Endothelial cell of umbilical vein (primary cell): Measurements from ENCODE around the gene GLDN. TPM values are rescaled to one million over a fixed set of nuclear protein-coding genes. Genes with fewer than 3 reads are reported as not detected.

Experiments used
- BruUV-seq: library from RNA; stranded (reverse); fragments of 400-500 nt; replicated peaks from 2 replicates; lab custom pipeline; 2021; lab: Mats Ljungman, UMichigan
- CTCF ChIA-PET: fragments of 300-600, 350-600 bp; sonication (Branson Sonifier 250); formaldehyde crosslinking; loops from one replicate; lab custom pipeline; 2021; ENCODE audit warnings: antibody characterized with exemption, inconsistent platforms; lab: Charles Lee
- POLR2A ChIA-PET: fragments of 300-600, 350-600 bp; sonication (Branson Sonifier 250); formaldehyde crosslinking; loops from one replicate; lab custom pipeline; 2021; ENCODE audit warnings: antibody characterized with exemption, inconsistent platforms; lab: Charles Lee
- DNase-seq: peaks from one replicate; pipeline ENCODE4 v3.0.0-alpha.2; 2011; ENCODE audit warnings: low read depth, low spot score
- FAIRE-seq: peaks from 2 replicates; lab custom pipeline; 2011; peaks lifted over from hg19 to GRCh38; lab: Jason Lieb, UNC
- H2AFZ ChIP-seq: 2 replicates; pipeline ENCODE4 v1.6.0; 2012; ENCODE audit warnings: low read depth, low read length, control low read depth, inconsistent platforms
- H3K27ac ChIP-seq: 2 replicates; pipeline ENCODE4 v1.5.1; 2011; ENCODE audit warnings: low read depth, mild to moderate bottlenecking, control low read depth, low read length, moderate library complexity; ENCODE audit not compliant: insufficient read depth
- H3K27me3 ChIP-seq, 2 experiments: 2 replicates each; pipeline versions ENCODE4 v1.6.0 to v1.6.1; 2011; ENCODE audit warnings: low read length in 2 of 2, mixed read lengths in 1 of 2; ENCODE audit not compliant: control insufficient read depth in 2 of 2, insufficient read depth in 2 of 2
- H3K36me3 ChIP-seq, 2 experiments: 2 replicates in 1 of 2; 3 replicates in 1 of 2; pipeline ENCODE4 v1.5.1; 2011; ENCODE audit warnings: low read length in 2 of 2, mild to moderate bottlenecking in 1 of 2, moderate library complexity in 1 of 2; ENCODE audit not compliant: control insufficient read depth in 2 of 2, insufficient read depth in 2 of 2; ENCODE audit errors: extremely low read depth in 1 of 2
- H3K4me1 ChIP-seq: 3 replicates; pipeline ENCODE4 v1.5.1; 2011; ENCODE audit warnings: mild to moderate bottlenecking, low read length; ENCODE audit not compliant: control insufficient read depth, insufficient read depth; ENCODE audit errors: extremely low read depth
- H3K4me2 ChIP-seq: 2 replicates; pipeline ENCODE4 v1.6.1; 2011; ENCODE audit warnings: low read length, control low read depth, mixed read lengths; ENCODE audit not compliant: insufficient read depth
- H3K4me3 ChIP-seq, 3 experiments: fragments of 200-600 bp in 1 of 3; sonication (generic), shearing (Covaris generic) in 1 of 3; replicated peaks in 1 of 3; 2 replicates each; pipeline ENCODE4 v1.5.1; 2011 to 2016; ENCODE audit warnings: control low read depth in 3 of 3, low read length in 3 of 3, mild to moderate bottlenecking in 2 of 3, inconsistent platforms in 1 of 3, low read depth in 1 of 3, moderate library complexity in 1 of 3; ENCODE audit not compliant: insufficient read depth in 1 of 3
- H3K79me2 ChIP-seq: 2 replicates; pipeline ENCODE4 v1.6.0; 2012; ENCODE audit warnings: low read length, inconsistent platforms; ENCODE audit not compliant: control insufficient read depth, insufficient read depth
- H3K9ac ChIP-seq: replicated peaks from 2 replicates; pipeline ENCODE3; 2011; ENCODE audit warnings: low read length, control low read depth; ENCODE audit not compliant: insufficient read depth; ENCODE audit errors: extremely low read depth
- H3K9me1 ChIP-seq: replicated peaks from 3 replicates; pipeline ENCODE4 v1.6.0; 2011; ENCODE audit warnings: mild to moderate bottlenecking, low read length; ENCODE audit not compliant: control insufficient read depth, insufficient read depth; ENCODE audit errors: extremely low read depth
- H3K9me3 ChIP-seq: replicated peaks from 2 replicates; pipeline ENCODE4 v1.5.1; 2012; ENCODE audit warnings: low read length, inconsistent platforms; ENCODE audit not compliant: control insufficient read depth, insufficient read depth
- H4K20me1 ChIP-seq: replicated peaks from 2 replicates; pipeline ENCODE3; 2011; ENCODE audit warnings: mild to moderate bottlenecking, low read length; ENCODE audit not compliant: control insufficient read depth, insufficient read depth; ENCODE audit errors: extremely low read depth
- EZH2 ChIP-seq: IDR thresholded peaks from 2 replicates; pipeline ENCODE4 v1.6.1; 2012; ENCODE audit warnings: borderline replicate concordance, low read depth, mild to moderate bottlenecking, moderate library complexity, low read length, inconsistent platforms; ENCODE audit not compliant: severe bottlenecking
- FOS ChIP-seq: IDR thresholded peaks from 2 replicates; pipeline ENCODE4 v1.6.1; 2011; ENCODE audit warnings: mild to moderate bottlenecking, low read length, moderate library complexity, borderline replicate concordance; ENCODE audit not compliant: insufficient read depth
- GATA2 ChIP-seq: IDR thresholded peaks from 2 replicates; pipeline ENCODE4 v1.7.0; 2011; ENCODE audit warnings: low read depth, mild to moderate bottlenecking, moderate library complexity, mixed read lengths, low read length; ENCODE audit not compliant: insufficient read length, insufficient read depth
- JUN ChIP-seq: IDR thresholded peaks from 2 replicates; pipeline ENCODE4 v1.6.1; 2011; ENCODE audit warnings: borderline replicate concordance, low read depth; ENCODE audit not compliant: insufficient read length, insufficient read depth
- MAX ChIP-seq: IDR thresholded peaks from 2 replicates; pipeline ENCODE4 v1.6.1; 2011; ENCODE audit not compliant: insufficient read depth, insufficient read length
- MYC ChIP-seq: IDR thresholded peaks from one replicate; pipeline ENCODE4 v1.6.1; 2011; ENCODE audit warnings: mild to moderate bottlenecking, low read depth, low read length
- POLR2A ChIP-seq: IDR thresholded peaks from 2 replicates; pipeline ENCODE4 v1.6.1; 2012; ENCODE audit warnings: low read depth, mild to moderate bottlenecking, control low read depth, low read length
- POLR2AphosphoS5 ChIP-seq: IDR thresholded peaks from 2 replicates; pipeline ENCODE4 v1.6.1; 2012; ENCODE audit warnings: low read depth, mild to moderate bottlenecking, control low read depth, low read length, moderate library complexity; ENCODE audit not compliant: insufficient read depth
- dilution Hi-C: fragments of 300-500 bp; cut with MboI; formaldehyde crosslinking; loops from one replicate; pipeline ENCODE4 v1.15.0; 2019; ENCODE audit warnings: low sequenced_read_pairs; ENCODE audit not compliant: extremely low pct_ligation_motif_present
- intact Hi-C: fragments of 100-400 bp; cut with micrococcal nuclease; formaldehyde crosslinking; loops from one replicate; pipeline ENCODE4 v1.10.0; 2022
- polyA plus RNA-seq, 4 experiments: library from polyadenylated mRNA; depleted of rRNA in 3 of 4; stranded (reverse) in 3 of 4; unstranded in 1 of 4; fragments of >200 nt; gene quantifications; 2 replicates each; pipeline versions ENCODE4 v1.2.1 to v1.2.3, GENCODE V29; 2011 to 2012; ENCODE audit warnings: missing spikeins in 1 of 4
- total RNA-seq: library from RNA; stranded (reverse); gene quantifications from 2 replicates; pipeline ENCODE4 v1.2.3, GENCODE V29; 2021
- TF ChIP-seq, protein P1 (sequence below), 2 donors: IDR thresholded peaks; 1 replicate in 1 of 2; 2 replicates in 1 of 2; pipeline ENCODE4 v1.5.1; 2011; ENCODE audit warnings: low read length in 2 of 2, mild to moderate bottlenecking in 2 of 2, moderate library complexity in 2 of 2, control low read depth in 1 of 2, inconsistent platforms in 1 of 2, low read depth in 1 of 2; ENCODE audit not compliant: insufficient read depth in 1 of 2; ENCODE audit errors: extremely low read depth in 1 of 2

GLDN gene
- total and polyA plus RNA-seq, 2 donors (not counting 3 experiments of a cell fraction or from before 2014, with no cell fraction given) = not detected

DNA sequence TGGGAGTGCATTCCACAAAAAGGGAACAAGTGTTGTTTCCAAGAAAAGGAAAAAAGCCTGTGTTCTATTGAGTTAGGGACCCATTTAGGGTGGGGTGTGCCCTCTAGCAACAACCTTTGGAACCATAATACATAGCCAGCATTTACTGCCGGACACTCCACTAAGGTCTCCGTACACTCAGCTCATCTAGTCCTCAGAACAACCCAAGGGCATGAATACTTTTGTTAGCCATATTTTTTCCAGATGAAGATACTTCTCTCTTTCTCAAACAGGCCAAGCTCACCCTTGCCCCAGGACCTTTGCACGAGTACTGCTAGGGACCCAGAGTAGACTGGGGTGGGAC, 46.2 kb downstream of the GLDN start:
- no peaks in the 10 kb centered on the region for H3K9me1 ChIP-seq
- peaks cover 28 to 37% of the 10 kb centered on the region in 2 experiments for H3K27me3 ChIP-seq
- H3K9me3 ChIP-seq = no peaks in the 10 kb centered on the region
- H3K79me2 ChIP-seq = no peaks in the 10 kb centered on the region
- CTCF ChIA-PET = interaction anchor here (1.0 to 4.5 kb wide), 4 partner anchors 11 to 225 kb away, joined by 3 to 20 read pairs (median 4); no protein-coding TSS in a partner anchor
- no peak overlapping the region for H3K27ac ChIP-seq
- H4K20me1 ChIP-seq = no peaks in the 10 kb centered on the region
- TF ChIP-seq POLR2A (no peak), MAX (no peak), MYC (no peak), JUN (no peak), POLR2AphosphoS5 (no peak), GATA2 (no peak), EZH2 (no peak), FOS (no peak)
- TF ChIP-seq, protein P1, sequence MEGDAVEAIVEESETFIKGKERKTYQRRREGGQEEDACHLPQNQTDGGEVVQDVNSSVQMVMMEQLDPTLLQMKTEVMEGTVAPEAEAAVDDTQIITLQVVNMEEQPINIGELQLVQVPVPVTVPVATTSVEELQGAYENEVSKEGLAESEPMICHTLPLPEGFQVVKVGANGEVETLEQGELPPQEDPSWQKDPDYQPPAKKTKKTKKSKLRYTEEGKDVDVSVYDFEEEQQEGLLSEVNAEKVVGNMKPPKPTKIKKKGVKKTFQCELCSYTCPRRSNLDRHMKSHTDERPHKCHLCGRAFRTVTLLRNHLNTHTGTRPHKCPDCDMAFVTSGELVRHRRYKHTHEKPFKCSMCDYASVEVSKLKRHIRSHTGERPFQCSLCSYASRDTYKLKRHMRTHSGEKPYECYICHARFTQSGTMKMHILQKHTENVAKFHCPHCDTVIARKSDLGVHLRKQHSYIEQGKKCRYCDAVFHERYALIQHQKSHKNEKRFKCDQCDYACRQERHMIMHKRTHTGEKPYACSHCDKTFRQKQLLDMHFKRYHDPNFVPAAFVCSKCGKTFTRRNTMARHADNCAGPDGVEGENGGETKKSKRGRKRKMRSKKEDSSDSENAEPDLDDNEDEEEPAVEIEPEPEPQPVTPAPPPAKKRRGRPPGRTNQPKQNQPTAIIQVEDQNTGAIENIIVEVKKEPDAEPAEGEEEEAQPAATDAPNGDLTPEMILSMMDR (IDR thresholded peaks at IDR 0.05; ENCODE audit: extremely low read depth in 1 of 2, insufficient read depth in 1 of 2, low read depth in 1 of 2, low read length in 2 of 2) = no peak
- dilution Hi-C loops (no loop called here), intact Hi-C loops (no loop called here)
- FAIRE-seq = no peak
- BruUV-seq = no TSS peak
- H3K9ac ChIP-seq = no peak overlapping the region
- POLR2A ChIA-PET = no interaction called here
- H3K4me2 ChIP-seq = no peak overlapping the region
- H3K36me3 ChIP-seq = no peaks in the 10 kb centered on the region
- H3K4me3 ChIP-seq = no peak overlapping the region
- H2AFZ ChIP-seq = no peak overlapping the region
- DNase-seq = no peak
- no peaks in the 10 kb centered on the region for H3K4me1 ChIP-seq
